HG02938 (cell line): ENCODE data around the gene PLXNA4.

Experiments used
- ATAC-seq: cut with Tn5 transposase; IDR thresholded peaks from one replicate; pipeline ENCODE4 v1.9.1; 2021; ENCODE audit warnings: mild to moderate bottlenecking, moderate library complexity; ENCODE audit not compliant: unreplicated experiment

Gene PLXNA4

DNA sequence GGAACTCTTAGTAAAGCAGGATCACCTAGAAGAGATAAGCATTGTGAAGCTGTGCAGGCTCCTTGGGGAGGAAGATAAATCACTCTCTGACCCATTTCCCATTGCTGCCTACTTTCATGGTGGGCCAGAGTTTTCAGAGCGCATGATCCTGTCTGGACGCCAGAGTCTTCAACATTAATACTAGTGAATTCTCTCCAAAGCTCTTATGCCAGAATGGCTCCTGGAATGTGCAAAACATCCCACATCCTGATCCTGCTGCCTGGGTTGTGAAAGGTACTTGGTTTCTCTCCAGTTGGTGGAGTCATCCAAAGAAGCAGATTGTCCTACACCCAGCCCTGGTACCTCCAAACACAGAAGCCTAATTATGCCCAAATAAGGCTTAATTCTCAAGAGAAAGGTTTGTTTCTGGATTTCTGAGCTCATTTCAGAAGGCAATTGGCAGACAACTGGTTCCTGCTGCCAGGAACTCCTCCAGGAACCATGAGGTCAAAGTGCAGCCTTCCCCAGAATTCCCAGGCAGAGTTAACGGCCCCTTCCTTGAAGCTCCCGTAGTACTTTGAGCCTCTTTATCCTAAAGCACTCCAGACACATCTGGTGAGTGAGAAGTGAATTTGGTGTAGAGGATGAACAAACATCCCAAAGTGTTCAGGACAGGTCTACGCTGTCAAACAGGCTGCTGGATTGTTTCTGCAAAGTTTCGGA lies 495.2 kb downstream of the PLXNA4 start:
- ATAC-seq, result no peak

DNA sequence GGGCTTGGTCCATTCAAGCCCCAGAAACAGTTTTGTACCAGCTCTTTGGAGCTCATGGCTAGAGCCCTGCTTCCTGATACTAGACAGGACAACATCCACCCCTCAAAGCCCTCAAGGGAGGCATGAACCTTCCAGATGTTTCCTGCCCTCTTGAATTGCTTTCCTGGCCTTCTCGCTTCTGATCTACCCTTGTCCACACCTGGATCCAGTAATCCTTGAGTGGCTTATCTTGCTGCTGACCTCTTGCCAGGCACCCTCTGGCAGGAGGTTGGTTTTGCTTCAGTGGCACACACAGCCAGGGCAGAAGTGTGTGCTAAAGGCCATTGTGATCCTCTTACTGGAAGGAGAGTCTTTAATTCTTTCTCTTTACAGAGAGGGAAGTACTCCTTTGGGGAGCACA lies 495.8 kb downstream of the PLXNA4 start:
- no peak for ATAC-seq

DNA sequence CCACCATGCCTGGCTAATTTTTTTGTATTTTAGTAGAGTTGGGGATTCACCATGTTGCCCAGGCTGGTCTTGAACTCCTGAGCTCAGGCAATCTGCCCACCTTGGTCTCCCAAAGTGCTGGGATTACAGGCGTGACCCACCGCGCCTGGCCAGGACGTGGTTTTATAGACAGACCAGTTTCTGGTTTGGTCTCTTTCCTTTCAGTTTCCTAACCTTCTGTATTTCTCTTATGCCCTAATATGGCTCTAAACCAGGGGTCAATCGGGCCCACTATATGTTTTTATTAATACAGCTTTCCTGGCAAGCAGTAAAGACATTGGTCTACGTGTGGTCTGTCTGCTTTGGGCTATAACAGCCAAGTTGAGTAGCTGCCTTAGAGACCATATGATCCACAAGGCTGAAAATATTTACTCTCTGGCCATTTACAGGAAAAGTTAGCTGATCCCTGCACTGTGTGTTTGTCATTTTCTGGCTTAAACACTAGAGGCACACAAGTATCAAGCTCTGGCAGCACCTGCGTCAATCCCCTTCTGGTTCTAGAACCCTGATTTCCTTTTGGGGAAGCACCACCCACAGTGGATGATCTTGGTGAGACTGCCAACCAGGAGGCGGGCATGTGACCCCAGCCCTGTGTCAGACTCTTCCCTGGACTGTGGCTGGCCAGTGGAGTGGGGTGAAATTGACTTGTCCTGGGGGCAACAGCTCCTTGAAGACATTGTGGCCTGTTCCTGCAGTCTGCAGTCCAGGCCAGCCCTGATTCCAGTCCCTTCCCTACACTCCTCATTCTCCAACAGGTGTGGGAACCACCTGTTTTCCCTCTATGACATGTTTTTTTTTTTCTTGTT lies 497.2 kb downstream of the PLXNA4 start:
- ATAC-seq, result no peak

DNA sequence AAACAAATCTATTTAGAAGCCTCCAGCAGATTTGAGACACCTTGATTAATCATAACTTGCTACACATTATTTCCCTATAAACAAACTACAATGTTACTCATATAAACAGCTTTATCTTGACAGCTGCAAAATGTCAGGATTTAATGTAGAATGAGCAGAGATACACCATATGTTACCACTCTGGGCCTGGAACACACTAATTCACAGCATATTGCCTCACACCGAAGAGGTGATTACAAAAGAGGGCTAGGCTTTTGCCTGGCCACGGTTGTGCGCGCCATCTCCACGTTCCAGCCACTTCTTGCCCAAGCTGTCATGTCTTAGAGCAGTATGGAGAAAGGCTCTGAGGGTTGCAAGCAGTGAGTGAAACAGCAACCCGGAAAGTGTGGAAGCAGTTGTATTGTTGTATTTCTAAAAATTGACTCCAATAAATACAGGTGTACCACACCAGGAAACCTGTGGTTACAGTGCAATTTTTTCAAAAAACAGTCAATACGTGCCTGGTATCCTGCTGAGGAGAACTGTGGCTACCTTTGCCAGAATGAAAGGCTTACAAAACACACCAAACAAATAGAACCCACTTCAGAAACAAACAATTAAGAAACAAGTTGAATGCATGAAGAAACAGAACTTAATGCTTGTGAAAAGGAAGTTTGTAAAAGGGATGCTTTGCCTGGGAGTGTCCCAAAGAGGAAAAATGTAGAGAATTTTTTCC lies 498.1 kb downstream of the PLXNA4 start:
- no peak for ATAC-seq

DNA sequence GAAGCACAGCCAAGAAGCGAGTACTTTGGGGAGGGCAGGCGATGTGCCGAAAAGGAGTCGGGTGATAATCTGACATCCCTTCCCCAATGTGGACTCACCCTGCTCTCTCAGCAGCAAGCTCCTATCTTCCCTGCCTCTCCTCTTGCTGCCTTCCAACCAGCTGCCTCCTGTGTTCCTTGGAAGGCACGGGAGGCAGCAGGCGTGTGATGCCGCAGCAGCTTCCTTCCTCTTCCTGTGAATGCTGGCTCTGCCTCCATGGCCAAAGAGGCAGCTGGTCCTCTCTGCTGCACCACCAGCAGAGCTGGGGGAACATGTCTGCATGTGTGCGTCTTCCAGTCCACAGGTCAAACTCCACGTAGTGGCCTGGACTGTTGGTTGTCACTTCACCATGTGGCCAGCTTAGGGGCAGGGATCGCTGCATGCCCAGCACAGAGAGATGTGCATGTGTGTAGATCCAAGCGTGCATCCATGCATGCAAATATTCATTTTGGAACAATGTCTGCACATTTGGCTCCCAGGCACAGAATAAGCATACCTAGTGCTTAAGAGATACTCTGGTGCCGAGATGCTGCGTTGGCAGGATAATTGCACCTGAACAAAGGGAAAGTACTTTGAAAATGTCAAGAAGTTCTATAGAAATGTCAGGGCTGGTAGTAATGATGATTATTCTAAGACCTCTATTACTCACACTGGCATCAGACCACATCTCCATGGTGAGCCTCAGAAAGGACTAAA lies 499.8 kb downstream of the PLXNA4 start:
- no peak for ATAC-seq

DNA sequence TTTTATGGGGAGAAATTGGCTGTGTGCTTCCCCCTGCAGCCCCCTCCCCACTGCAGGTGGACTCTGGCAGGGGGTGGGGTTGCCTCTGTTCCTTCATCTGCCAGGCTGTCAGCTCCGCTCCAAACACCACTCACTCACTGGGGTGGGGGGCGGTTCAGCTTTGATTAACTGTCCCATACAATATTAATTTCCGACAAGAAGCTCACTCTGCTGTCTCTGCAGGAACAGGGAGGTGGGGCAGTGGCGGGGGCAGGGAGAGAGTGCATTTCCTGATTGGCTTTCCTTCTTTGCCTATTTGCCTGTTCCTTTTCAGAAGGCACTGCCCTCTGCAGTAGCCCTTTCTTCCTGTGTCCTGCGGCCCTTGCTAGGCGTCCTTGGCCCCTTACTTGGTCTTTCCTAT lies 500.8 kb downstream of the PLXNA4 start:
- ATAC-seq, result no peak

DNA sequence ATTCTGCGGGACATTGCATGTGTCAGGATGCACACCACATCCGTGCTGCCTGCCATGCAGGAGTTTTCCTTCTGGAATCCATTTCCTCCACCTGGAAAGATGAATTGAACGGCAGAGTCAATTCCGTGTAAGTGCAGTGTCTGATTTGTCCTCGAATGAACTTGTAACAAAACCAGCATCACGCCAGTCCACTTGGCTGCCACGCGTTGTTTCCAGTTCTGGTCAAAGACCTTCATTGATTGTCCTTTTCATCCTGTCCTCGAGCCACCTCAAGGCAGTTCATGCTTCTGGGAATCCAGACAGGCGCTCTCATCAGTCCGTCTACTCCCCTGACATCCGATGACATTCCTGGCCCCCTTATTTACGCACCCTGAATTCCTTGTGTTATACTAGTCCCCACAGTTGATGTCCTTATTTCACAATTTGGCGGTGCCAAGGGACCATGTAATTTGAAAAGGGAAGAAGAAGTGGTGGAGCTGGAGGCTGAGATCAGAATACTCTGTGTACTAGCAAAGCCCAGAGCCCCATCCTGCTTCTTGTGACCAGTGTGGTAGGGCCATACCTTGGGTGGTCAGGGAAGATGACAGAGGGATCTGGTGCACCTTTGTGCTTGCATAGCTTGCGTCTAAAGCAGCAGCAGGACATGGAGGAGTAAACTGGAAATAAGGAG lies 502.2 kb downstream of the PLXNA4 start:
- no peak for ATAC-seq
